Central memory CD8-positive, alpha-beta T cell (primary cell): ENCODE measurements around the gene SNRPB2.

Experiments
- ATAC-seq: fragments of 150-1000 bp; cut with Tn5 transposase; replicated peaks from 2 replicates; pipeline ENCODE4 v1.10.0; 2022; ENCODE audit warnings: mild to moderate bottlenecking, moderate FRiP score, moderate number of reproducible peaks; ENCODE audit not compliant: poor library complexity, severe bottlenecking; ENCODE audit errors: extremely low read depth
- DNase-seq, 2 donors: peaks; one replicate each; pipeline ENCODE4 v3.0.0; 2021; ENCODE audit warnings: low spot score in 2 of 2
- H3K27ac Mint-ChIP-seq: one replicate; pipeline ENCODE4 v1.8.0; 2022; ENCODE audit warnings: low read depth, mild to moderate bottlenecking, moderate library complexity, mixed read lengths
- H3K27me3 Mint-ChIP-seq: one replicate; pipeline ENCODE4 v1.8.0; 2022; ENCODE audit warnings: mixed read lengths
- H3K36me3 Mint-ChIP-seq: one replicate; pipeline ENCODE4 v1.8.0; 2022; ENCODE audit warnings: mild to moderate bottlenecking, moderate library complexity, mixed read lengths; ENCODE audit not compliant: insufficient read depth
- H3K4me1 Mint-ChIP-seq: one replicate; pipeline ENCODE4 v1.8.0; 2022; ENCODE audit warnings: mixed read lengths
- H3K4me3 Mint-ChIP-seq: one replicate; pipeline ENCODE4 v1.8.0; 2022; ENCODE audit warnings: mild to moderate bottlenecking, moderate library complexity, mixed read lengths
- H3K9me3 Mint-ChIP-seq: one replicate; pipeline ENCODE4 v1.8.0; 2022; ENCODE audit warnings: mixed read lengths

The SNRPB2 gene

DNA sequence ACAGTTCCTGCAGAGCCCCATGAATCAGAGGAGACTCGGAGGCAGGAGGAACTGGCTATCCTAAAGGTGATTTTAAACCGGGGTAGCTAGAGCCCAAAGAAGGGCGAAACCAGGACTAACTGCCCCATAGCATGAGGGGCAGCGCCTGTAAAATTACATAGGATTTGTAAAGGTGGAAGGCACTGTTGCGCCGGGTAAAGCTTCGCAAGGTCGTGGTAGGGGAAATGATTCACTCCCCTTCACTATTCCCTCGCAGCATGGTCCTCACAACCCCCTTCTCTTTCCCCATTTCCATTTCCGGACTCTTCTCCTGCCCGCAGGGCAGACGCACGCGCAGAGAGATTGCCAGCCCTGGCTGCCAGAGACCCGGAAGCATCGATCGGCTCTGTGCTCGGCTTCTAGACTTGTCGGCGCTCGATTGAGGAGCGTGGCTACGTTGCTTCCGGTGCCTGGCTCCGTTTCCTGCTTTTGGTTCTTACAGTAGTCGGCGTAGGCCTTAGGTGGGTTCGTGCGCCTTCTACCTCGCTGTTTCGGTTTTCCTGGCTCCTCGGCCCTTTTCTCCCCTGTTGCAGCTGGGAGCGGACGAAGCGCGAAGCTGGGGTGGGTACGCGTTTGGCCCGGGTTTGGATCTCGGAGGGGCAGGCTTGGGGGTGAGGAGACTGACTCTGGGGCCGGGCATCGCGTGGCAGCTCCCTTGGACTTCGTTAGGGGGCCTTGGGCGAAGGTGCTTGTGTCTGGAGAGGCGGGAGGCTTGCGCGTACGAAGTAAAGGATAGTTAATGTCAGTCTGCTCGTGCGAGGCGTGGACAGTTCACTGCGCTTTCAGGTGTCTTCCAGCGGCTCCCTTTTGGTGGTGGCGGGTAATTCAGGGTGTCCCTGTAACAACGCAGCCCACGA is at the start of gene SNRPB2:
Gene SNRPB2, plus strand, starts transcription at position 462 of the 896 bp plus-strand sequence. CDS start 1,677 bp downstream, outside the sequence.
- Mint-ChIP-seq H3K4me3 (peak within 1 kb of the TSS; percentile 96), H3K4me1 (peaks cover 56% of the 10 kb centered on the region), H3K9me3 (no peaks in the 10 kb centered on the region), H3K27me3 (peaks cover 20% of the 10 kb centered on the region), H3K36me3 (peaks cover 24% of the 10 kb centered on the region), H3K27ac (peak within 1 kb of the TSS; percentile 98)
- ATAC-seq, result peak; percentile 89
- peak; percentile 76 to 83 for DNase-seq

DNA sequence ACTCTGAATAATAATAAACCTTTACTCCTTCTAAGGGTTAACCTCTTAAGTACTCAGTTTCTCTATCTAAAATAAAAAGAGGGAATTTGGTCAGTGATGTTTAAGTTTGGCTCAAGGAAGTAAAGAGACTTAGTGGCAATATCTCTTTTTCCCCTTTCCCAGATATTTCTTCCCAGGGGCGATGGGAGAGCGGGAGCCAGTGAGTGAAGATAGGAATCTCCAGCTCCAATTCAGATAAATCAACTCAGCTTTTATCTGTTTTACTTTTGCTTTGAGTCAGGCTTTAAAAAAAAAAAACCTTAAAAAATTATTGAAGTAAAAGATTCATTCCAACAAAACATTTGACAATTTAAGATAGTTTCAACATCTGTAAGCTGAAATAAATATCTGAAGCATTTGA is 45.4 kb upstream of the SNRPB2 start:
- Mint-ChIP-seq H3K4me3 (no peak overlapping the region), H3K4me1 (no peaks in the 10 kb centered on the region), H3K36me3 (no peaks in the 10 kb centered on the region), H3K9me3 (no peaks in the 10 kb centered on the region), H3K27me3 (peaks cover 12% of the 10 kb centered on the region), H3K27ac (no peak overlapping the region)
- ATAC-seq (no peak), DNase-seq (no peak)

DNA sequence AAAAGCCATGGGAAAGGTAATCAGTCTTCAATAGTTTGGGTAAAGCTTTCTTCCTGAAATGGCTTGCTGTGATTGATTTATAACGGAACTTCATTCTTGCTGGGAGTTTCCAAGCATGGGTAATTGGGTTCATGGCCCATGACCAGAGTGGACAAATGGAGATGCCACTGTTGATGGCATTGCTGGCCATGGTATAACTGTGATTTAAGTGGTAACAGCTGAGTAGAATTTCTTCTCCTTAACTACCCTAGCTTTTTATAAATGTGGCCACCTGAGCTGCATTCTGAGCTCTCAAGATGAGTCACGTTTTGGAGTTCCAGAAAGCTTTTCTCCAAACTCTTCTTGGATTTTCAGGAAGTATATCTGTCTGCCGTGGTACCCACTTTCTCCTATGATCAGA is 39.9 kb upstream of the SNRPB2 start:
- ATAC-seq, result no peak
- peaks cover 49% of the 10 kb centered on the region for H3K27me3 Mint-ChIP-seq

GRCh38 chr20:16691381-16691780 is 38.4 kb upstream of the SNRPB2 start:
- Mint-ChIP-seq H3K27me3 (peaks cover 53% of the 10 kb centered on the region), H3K27ac (no peak overlapping the region), H3K4me1 (no peaks in the 10 kb centered on the region), H3K4me3 (no peak overlapping the region), H3K36me3 (no peaks in the 10 kb centered on the region), H3K9me3 (no peaks in the 10 kb centered on the region)
- ATAC-seq (no peak), DNase-seq (no peak)

More for the DNA sequence above, 39.9 kb upstream of the SNRPB2 start:
- Mint-ChIP-seq H3K4me1 (no peaks in the 10 kb centered on the region), H3K36me3 (no peaks in the 10 kb centered on the region), H3K9me3 (no peaks in the 10 kb centered on the region), H3K27ac (no peak overlapping the region), H3K4me3 (no peak overlapping the region)
- no peak for DNase-seq

DNA sequence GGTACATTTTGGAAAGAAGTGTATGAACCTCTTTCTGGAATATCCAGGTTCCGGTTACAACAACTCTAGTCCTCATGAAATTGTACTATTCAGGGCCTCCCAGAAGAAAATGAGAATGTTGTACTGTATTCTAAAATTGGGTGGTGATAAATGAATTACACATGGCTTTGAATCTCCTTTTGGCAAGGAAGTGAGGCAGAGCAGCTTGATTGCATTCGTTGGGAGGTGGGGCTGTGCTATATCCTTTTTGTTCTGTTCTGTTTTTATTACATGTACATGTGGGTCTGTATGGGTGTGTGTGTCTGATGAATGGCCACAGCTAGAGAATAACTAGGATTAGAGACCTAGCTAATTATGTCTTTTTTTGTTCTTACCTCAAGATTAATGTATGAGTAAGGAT is 37.8 kb upstream of the SNRPB2 start:
- Mint-ChIP-seq H3K4me3 (no peak overlapping the region), H3K27ac (no peak overlapping the region), H3K4me1 (no peaks in the 10 kb centered on the region), H3K9me3 (no peaks in the 10 kb centered on the region), H3K27me3 (peaks cover 60% of the 10 kb centered on the region), H3K36me3 (no peaks in the 10 kb centered on the region)
- DNase-seq, result no peak
- no peak for ATAC-seq

DNA sequence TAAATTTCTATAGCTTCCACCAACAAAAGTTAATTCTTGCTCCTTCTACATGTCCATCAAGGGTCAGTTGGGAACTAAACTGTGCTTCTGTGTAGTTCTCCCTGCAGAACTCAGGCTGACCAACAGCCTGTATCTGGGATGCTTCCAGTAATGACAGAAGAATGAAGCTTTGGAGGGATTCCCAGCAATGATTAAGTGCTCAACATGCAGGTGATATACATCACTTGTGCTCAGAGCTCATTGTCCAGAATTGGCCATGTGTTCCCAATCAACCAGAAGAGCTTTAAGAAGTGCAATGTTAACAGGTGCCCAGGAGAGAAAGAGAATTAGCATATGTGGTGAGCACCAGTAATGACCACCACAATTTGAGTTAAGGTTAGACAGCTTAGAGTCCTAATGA is 37.4 kb upstream of the SNRPB2 start:
- H3K27ac Mint-ChIP-seq, result no peak overlapping the region
- no peak for DNase-seq
- no peak for ATAC-seq
- no peak overlapping the region for H3K4me3 Mint-ChIP-seq
- H3K36me3 Mint-ChIP-seq, result no peaks in the 10 kb centered on the region
- H3K4me1 Mint-ChIP-seq, result no peaks in the 10 kb centered on the region
- H3K27me3 Mint-ChIP-seq, result peaks cover 62% of the 10 kb centered on the region
- H3K9me3 Mint-ChIP-seq, result no peaks in the 10 kb centered on the region

DNA sequence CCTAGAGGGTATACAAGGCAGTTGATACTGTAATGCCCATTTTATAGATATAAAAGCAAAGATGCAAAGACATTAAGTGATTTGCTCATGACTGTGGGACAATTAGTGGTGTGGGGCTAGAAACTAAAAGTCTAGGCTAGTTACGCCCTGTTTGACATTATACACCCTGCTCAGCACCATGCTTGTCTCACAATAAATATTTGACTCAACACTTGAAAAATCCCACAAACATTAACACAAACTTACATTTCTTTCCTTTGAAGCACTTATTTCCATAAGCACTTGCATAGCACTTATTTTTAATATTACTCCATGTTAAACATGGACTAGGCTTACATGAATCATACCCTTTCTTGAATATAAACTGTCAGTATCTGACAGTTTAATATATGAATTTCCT is 36.5 kb upstream of the SNRPB2 start:
- no peak for ATAC-seq
- Mint-ChIP-seq H3K36me3 (no peaks in the 10 kb centered on the region), H3K4me3 (no peak overlapping the region), H3K27ac (no peak overlapping the region), H3K9me3 (no peaks in the 10 kb centered on the region), H3K4me1 (no peaks in the 10 kb centered on the region), H3K27me3 (peaks cover 55% of the 10 kb centered on the region)
- no peak for DNase-seq

DNA sequence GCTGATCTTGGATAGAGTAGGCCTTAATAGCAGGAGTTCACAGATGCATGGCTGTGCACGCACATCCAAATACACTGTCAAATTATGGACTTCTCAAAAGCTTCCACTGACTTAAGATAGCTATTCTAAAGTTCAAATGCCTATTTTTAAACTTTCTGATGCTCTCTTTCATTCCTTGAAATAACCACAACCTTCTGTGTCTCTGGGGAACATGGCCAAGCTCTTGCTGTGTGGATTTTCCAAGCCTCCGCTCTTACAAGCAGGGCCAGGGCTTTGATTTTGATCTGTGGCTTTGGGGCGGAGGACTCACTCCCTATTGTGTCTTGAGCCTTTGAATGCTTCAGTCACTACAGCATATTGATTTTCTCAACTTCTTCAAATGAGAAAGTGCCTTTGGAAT is 35.7 kb upstream of the SNRPB2 start:
- no peak overlapping the region for H3K4me3 Mint-ChIP-seq
- no peaks in the 10 kb centered on the region for H3K4me1 Mint-ChIP-seq
- H3K27me3 Mint-ChIP-seq, result peaks cover 50% of the 10 kb centered on the region
- no peaks in the 10 kb centered on the region for H3K36me3 Mint-ChIP-seq
- DNase-seq, result no peak
- no peaks in the 10 kb centered on the region for H3K9me3 Mint-ChIP-seq
- H3K27ac Mint-ChIP-seq, result no peak overlapping the region
- no peak for ATAC-seq

- Mint-ChIP-seq H3K4me3 (no peak overlapping the region), H3K27ac (no peak overlapping the region), H3K27me3 (peaks cover 46% of the 10 kb centered on the region), H3K36me3 (no peaks in the 10 kb centered on the region), H3K4me1 (no peaks in the 10 kb centered on the region), H3K9me3 (no peaks in the 10 kb centered on the region)
- DNase-seq, result no peak
- no peak for ATAC-seq
These were observed 34.2 kb upstream of the SNRPB2 start for GRCh38 chr20:16695628-16696027.

DNA sequence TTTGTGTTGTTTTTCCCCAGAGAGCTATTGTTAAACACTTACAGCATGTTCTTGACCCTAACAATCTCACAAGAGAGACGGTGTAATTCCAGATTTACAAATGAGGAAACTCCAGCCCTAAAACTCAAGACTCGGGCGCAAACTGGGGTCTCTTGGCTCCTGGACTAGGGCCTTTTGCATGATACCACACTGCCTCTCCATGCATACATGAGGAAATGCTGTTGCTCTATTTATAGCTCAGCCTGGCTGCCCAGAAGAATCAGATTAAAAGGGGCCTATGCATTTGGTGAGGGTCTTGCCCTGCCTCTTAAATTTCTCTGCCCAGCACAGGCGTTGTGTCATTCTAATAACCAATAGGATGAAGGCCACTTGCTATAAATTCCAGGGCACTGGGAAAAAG is 30.5 kb upstream of the SNRPB2 start:
- Mint-ChIP-seq H3K9me3 (no peaks in the 10 kb centered on the region), H3K27ac (no peak overlapping the region), H3K27me3 (peaks cover 18% of the 10 kb centered on the region), H3K4me3 (no peak overlapping the region), H3K36me3 (peaks cover 1% of the 10 kb centered on the region), H3K4me1 (no peaks in the 10 kb centered on the region)
- ATAC-seq, result no peak
- no peak for DNase-seq

DNA sequence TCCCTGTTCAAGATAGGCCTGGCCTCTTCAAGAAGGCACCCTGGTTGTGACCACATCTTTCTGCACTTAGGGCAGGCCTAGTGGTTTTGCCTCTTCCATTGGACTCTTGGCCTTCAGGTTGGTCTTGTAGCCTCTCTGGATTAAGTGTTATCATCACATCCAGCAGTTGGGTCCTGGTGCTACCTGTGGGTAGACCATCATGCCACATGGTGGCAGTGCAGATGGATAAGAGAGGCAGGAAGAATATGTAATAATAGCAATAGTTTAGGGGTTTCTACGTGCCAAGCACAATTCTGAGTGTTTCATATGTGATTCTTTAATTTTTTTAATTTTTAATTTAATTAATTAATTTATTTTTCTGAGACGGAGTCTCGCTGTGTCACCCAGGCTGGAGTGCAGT is 28.5 kb upstream of the SNRPB2 start:
- no peaks in the 10 kb centered on the region for H3K4me1 Mint-ChIP-seq
- H3K27me3 Mint-ChIP-seq, result peaks cover 23% of the 10 kb centered on the region
- no peak for ATAC-seq
- H3K9me3 Mint-ChIP-seq, result peaks cover 6% of the 10 kb centered on the region
- no peak overlapping the region for H3K4me3 Mint-ChIP-seq
- peak in 1 of 2 donors; percentile 12 for DNase-seq
- no peak overlapping the region for H3K27ac Mint-ChIP-seq
- peaks cover 1% of the 10 kb centered on the region for H3K36me3 Mint-ChIP-seq

GRCh38 chr20:16703570-16703969 is 26.3 kb upstream of the SNRPB2 start:
- Mint-ChIP-seq H3K36me3 (peaks cover 1% of the 10 kb centered on the region), H3K4me1 (peaks cover 10% of the 10 kb centered on the region), H3K9me3 (peaks cover 6% of the 10 kb centered on the region), H3K4me3 (no peak overlapping the region), H3K27me3 (peaks cover 13% of the 10 kb centered on the region), H3K27ac (no peak overlapping the region)
- no peak for ATAC-seq
- no peak for DNase-seq

GRCh38 chr20:16707674-16708073 is 22.2 kb upstream of the SNRPB2 start:
- Mint-ChIP-seq H3K36me3 (no peaks in the 10 kb centered on the region), H3K27ac (no peak overlapping the region), H3K4me3 (no peak overlapping the region), H3K9me3 (peaks cover 6% of the 10 kb centered on the region), H3K27me3 (peaks cover 20% of the 10 kb centered on the region), H3K4me1 (peaks cover 25% of the 10 kb centered on the region)
- ATAC-seq (no peak), DNase-seq (no peak)
